ENCODE measurements around the gene TRAF2.

TRAF2 gene

GRCh38 chr9:136920069-136920468 is 33.8 kb downstream of the TRAF2 start:
- H3K9me3 ChIP-seq (ENCODE audit: control insufficient read depth, low read length), result no peaks in the 10 kb centered on the region
- H3K4me3 ChIP-seq (ENCODE audit: extremely low read depth, insufficient read depth, low read length, poor library complexity, severe bottlenecking), result no peak overlapping the region
- H3K27ac ChIP-seq (ENCODE audit: low read depth, low read length, severe bottlenecking), result no peak overlapping the region
- no peaks in the 10 kb centered on the region for H3K4me1 ChIP-seq (ENCODE audit: control insufficient read depth, insufficient read depth, low read length, poor library complexity, severe bottlenecking)
- 95 to 98% methylated on average over 10 to 13 of the region's 15 CpGs for WGBS, 2 experiments (ENCODE audit: insufficient coverage in 2 of 2)
- H3K36me3 ChIP-seq (ENCODE audit: control insufficient read depth, insufficient read depth, low read length), result peaks cover 82% of the 10 kb centered on the region

GRCh38 chr9:136920734-136921231 is 34.5 kb downstream of the TRAF2 start:
- Histone ChIP-seq H3K4me1 (ENCODE audit: control insufficient read depth, insufficient read depth, low read length, poor library complexity, severe bottlenecking) (no peaks in the 10 kb centered on the region), H3K27ac (ENCODE audit: low read depth, low read length, severe bottlenecking) (no peak overlapping the region), H3K36me3 (ENCODE audit: control insufficient read depth, insufficient read depth, low read length) (peaks cover 84% of the 10 kb centered on the region), H3K9me3 (ENCODE audit: control insufficient read depth, low read length) (no peaks in the 10 kb centered on the region), H3K4me3 (ENCODE audit: extremely low read depth, insufficient read depth, low read length, poor library complexity, severe bottlenecking) (no peak overlapping the region)
- 94% methylated on average over 12 to 14 of the region's 14 CpGs for WGBS, 2 experiments (ENCODE audit: insufficient coverage in 2 of 2)

- Histone ChIP-seq H3K9me3 (ENCODE audit: control insufficient read depth, low read length) (no peaks in the 10 kb centered on the region), H3K4me3 (ENCODE audit: extremely low read depth, insufficient read depth, low read length, poor library complexity, severe bottlenecking) (no peak overlapping the region), H3K4me1 (ENCODE audit: control insufficient read depth, insufficient read depth, low read length, poor library complexity, severe bottlenecking) (no peaks in the 10 kb centered on the region), H3K36me3 (ENCODE audit: control insufficient read depth, insufficient read depth, low read length) (peaks cover 84% of the 10 kb centered on the region), H3K27ac (ENCODE audit: low read depth, low read length, severe bottlenecking) (no peak overlapping the region)
- WGBS, 2 experiments (ENCODE audit: insufficient coverage in 2 of 2), result 95 to 99% methylated on average over 4 to 9 of the region's 11 CpGs
Measured at GRCh38 chr9:136921307-136921706, 35.0 kb downstream of the TRAF2 start.

- H3K4me1 ChIP-seq (ENCODE audit: control insufficient read depth, insufficient read depth, low read length, poor library complexity, severe bottlenecking), result no peaks in the 10 kb centered on the region
- peaks cover 84% of the 10 kb centered on the region for H3K36me3 ChIP-seq (ENCODE audit: control insufficient read depth, insufficient read depth, low read length)
- H3K9me3 ChIP-seq (ENCODE audit: control insufficient read depth, low read length), result no peaks in the 10 kb centered on the region
- no peak overlapping the region for H3K27ac ChIP-seq (ENCODE audit: low read depth, low read length, severe bottlenecking)
- 93 to 95% methylated on average over 6 to 7 of the region's 10 CpGs for WGBS, 2 experiments (ENCODE audit: insufficient coverage in 2 of 2)
- no peak overlapping the region for H3K4me3 ChIP-seq (ENCODE audit: extremely low read depth, insufficient read depth, low read length, poor library complexity, severe bottlenecking)
Measured at GRCh38 chr9:136921718-136922117, 35.4 kb downstream of the TRAF2 start.

GRCh38 chr9:136922540-136922939 is 36.2 kb downstream of the TRAF2 start:
- H3K9me3 ChIP-seq (ENCODE audit: control insufficient read depth, low read length), result no peaks in the 10 kb centered on the region
- no peak overlapping the region for H3K27ac ChIP-seq (ENCODE audit: low read depth, low read length, severe bottlenecking)
- 94 to 95% methylated on average over 8 to 18 of the region's 19 CpGs for WGBS, 2 experiments (ENCODE audit: insufficient coverage in 2 of 2)
- peaks cover 83% of the 10 kb centered on the region for H3K36me3 ChIP-seq (ENCODE audit: control insufficient read depth, insufficient read depth, low read length)
- no peaks in the 10 kb centered on the region for H3K4me1 ChIP-seq (ENCODE audit: control insufficient read depth, insufficient read depth, low read length, poor library complexity, severe bottlenecking)
- no peak overlapping the region for H3K4me3 ChIP-seq (ENCODE audit: extremely low read depth, insufficient read depth, low read length, poor library complexity, severe bottlenecking)

GRCh38 chr9:136923881-136924280 is 37.6 kb downstream of the TRAF2 start:
- WGBS, 2 experiments (ENCODE audit: insufficient coverage in 2 of 2), result 95 to 99% methylated on average over 10 to 19 of the region's 19 CpGs
- Histone ChIP-seq H3K36me3 (ENCODE audit: control insufficient read depth, insufficient read depth, low read length) (peaks cover 85% of the 10 kb centered on the region), H3K9me3 (ENCODE audit: control insufficient read depth, low read length) (no peaks in the 10 kb centered on the region)

GRCh38 chr9:136925414-136926153 is 39.3 kb downstream of the TRAF2 start:
- Histone ChIP-seq H3K36me3 (ENCODE audit: control insufficient read depth, insufficient read depth, low read length) (peaks cover 84% of the 10 kb centered on the region), H3K4me1 (ENCODE audit: control insufficient read depth, insufficient read depth, low read length, poor library complexity, severe bottlenecking) (no peaks in the 10 kb centered on the region), H3K4me3 (ENCODE audit: extremely low read depth, insufficient read depth, low read length, poor library complexity, severe bottlenecking) (no peak overlapping the region), H3K9me3 (ENCODE audit: control insufficient read depth, low read length) (no peaks in the 10 kb centered on the region), H3K27ac (ENCODE audit: low read depth, low read length, severe bottlenecking) (no peak overlapping the region)
- WGBS, 2 experiments (ENCODE audit: insufficient coverage in 2 of 2), result 93 to 95% methylated on average over 30 of the region's 33 CpGs

More at GRCh38 chr9:136923881-136924280, 37.6 kb downstream of the TRAF2 start:
- Histone ChIP-seq H3K4me3 (ENCODE audit: extremely low read depth, insufficient read depth, low read length, poor library complexity, severe bottlenecking) (no peak overlapping the region), H3K4me1 (ENCODE audit: control insufficient read depth, insufficient read depth, low read length, poor library complexity, severe bottlenecking) (no peaks in the 10 kb centered on the region), H3K27ac (ENCODE audit: low read depth, low read length, severe bottlenecking) (no peak overlapping the region)

GRCh38 chr9:136926154-136926704 is 39.9 kb downstream of the TRAF2 start:
- no peak overlapping the region for H3K4me3 ChIP-seq (ENCODE audit: extremely low read depth, insufficient read depth, low read length, poor library complexity, severe bottlenecking)
- 97 to 98% methylated on average over 9 of the region's 9 CpGs for WGBS, 2 experiments (ENCODE audit: insufficient coverage in 2 of 2)
- no peak overlapping the region for H3K27ac ChIP-seq (ENCODE audit: low read depth, low read length, severe bottlenecking)
- H3K4me1 ChIP-seq (ENCODE audit: control insufficient read depth, insufficient read depth, low read length, poor library complexity, severe bottlenecking), result no peaks in the 10 kb centered on the region
- no peaks in the 10 kb centered on the region for H3K9me3 ChIP-seq (ENCODE audit: control insufficient read depth, low read length)
- peaks cover 82% of the 10 kb centered on the region for H3K36me3 ChIP-seq (ENCODE audit: control insufficient read depth, insufficient read depth, low read length)

GRCh38 chr9:136926749-136927148 is 40.4 kb downstream of the TRAF2 start:
- WGBS, 2 experiments (ENCODE audit: insufficient coverage in 2 of 2), result 96 to 97% methylated on average over 12 to 13 of the region's 13 CpGs
- H3K4me3 ChIP-seq (ENCODE audit: extremely low read depth, insufficient read depth, low read length, poor library complexity, severe bottlenecking), result no peak overlapping the region
- no peaks in the 10 kb centered on the region for H3K9me3 ChIP-seq (ENCODE audit: control insufficient read depth, low read length)
- H3K4me1 ChIP-seq (ENCODE audit: control insufficient read depth, insufficient read depth, low read length, poor library complexity, severe bottlenecking), result no peaks in the 10 kb centered on the region
- H3K27ac ChIP-seq (ENCODE audit: low read depth, low read length, severe bottlenecking), result no peak overlapping the region
- peaks cover 82% of the 10 kb centered on the region for H3K36me3 ChIP-seq (ENCODE audit: control insufficient read depth, insufficient read depth, low read length)

GRCh38 chr9:136927343-136928271 is 41.3 kb downstream of the TRAF2 start:
- Histone ChIP-seq H3K27ac (ENCODE audit: low read depth, low read length, severe bottlenecking) (no peak overlapping the region), H3K4me1 (ENCODE audit: control insufficient read depth, insufficient read depth, low read length, poor library complexity, severe bottlenecking) (no peaks in the 10 kb centered on the region), H3K4me3 (ENCODE audit: extremely low read depth, insufficient read depth, low read length, poor library complexity, severe bottlenecking) (no peak overlapping the region), H3K36me3 (ENCODE audit: control insufficient read depth, insufficient read depth, low read length) (peaks cover 77% of the 10 kb centered on the region), H3K9me3 (ENCODE audit: control insufficient read depth, low read length) (no peaks in the 10 kb centered on the region)
- 96 to 98% methylated on average over 17 of the region's 23 CpGs for WGBS, 2 experiments (ENCODE audit: insufficient coverage in 2 of 2)

Data from mesodermal cell (in vitro differentiated cells).